Epidermal melanocyte (primary cell): ENCODE data around the gene PARM1.

Experiments used
- DNase-seq: peaks from one replicate; pipeline ENCODE4 v3.0.0; 2011; ENCODE audit warnings: low spot score; ENCODE audit not compliant: insufficient read length

PARM1 gene, protein sequence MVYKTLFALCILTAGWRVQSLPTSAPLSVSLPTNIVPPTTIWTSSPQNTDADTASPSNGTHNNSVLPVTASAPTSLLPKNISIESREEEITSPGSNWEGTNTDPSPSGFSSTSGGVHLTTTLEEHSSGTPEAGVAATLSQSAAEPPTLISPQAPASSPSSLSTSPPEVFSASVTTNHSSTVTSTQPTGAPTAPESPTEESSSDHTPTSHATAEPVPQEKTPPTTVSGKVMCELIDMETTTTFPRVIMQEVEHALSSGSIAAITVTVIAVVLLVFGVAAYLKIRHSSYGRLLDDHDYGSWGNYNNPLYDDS

DNA sequence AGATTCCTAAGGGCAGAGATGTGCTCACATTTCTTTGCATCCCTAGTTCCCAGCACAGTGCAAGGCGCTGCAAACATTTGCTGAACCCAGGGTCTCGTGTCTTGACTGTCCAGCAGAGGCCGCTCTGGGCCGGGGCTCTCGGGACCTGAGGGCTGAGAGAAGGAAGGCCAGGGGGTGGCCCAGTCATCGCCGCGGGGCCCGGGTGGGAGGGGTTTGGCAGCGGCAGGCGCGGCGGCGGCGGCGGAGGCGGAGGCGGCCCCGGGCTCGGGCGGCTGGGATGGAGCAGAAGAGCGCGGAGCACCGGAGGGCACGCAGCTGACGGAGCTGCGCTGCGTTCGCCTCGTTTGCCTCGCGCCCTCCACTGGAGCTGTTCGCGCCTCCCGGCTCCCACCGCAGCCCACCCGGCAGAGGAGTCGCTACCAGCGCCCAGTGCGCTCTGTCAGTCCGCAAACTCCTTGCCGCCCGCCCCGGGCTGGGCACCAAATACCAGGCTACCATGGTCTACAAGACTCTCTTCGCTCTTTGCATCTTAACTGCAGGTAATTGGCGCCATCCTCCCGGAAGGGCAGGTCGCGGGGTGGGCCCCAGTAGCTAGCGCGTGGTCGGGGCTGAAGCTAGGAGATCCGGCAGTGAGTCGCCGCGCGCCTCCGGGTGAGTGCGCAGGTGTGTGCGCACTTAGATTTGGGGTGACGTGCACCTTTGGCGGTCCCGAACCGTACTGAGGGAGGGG is at the start of gene PARM1:
Gene PARM1 (plus strand): TSS at position 285 of the 730 bp plus-strand sequence. CDS start 212 bp downstream, at position 497.
- peak; percentile 46 for DNase-seq

DNA sequence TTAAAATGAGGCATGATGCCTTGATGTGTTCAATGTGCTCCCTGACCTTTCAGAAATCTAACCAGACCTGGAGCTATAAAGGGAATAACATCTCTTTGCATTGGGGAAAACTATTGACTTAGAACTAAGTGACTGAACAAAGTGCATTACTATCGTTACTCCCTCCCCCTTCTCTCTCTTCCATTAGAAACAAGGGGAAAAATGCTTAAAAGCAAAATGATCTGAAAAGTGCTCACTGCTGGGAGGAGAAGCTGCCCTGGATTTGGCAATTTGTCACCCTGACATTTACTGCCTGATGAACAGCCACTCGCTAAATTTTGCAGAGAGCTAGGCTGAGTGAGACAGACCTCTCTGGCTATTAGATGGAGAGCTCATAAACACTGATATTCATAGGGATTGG is 48.6 kb upstream of the PARM1 start:
- DNase-seq, result no peak

DNA sequence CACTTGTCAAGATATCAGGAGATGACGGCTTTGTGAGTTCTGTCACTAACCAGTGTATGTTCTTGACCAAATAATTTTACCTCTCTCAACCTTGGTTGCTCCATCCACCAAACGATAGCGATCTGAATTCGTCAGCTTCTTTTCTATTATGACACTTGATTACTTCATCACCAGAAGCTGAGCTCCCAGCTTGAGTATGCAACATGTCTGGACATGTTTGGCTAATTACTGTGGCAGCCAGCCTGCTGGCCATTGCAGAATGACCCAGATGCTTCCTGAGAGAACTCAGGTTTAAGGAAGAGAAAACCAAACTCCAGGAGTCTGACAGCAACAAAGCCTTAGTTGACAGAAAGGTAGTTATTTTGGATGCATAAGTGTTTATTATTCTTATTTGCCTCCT is 46.4 kb upstream of the PARM1 start:
- DNase-seq, result no peak

DNA sequence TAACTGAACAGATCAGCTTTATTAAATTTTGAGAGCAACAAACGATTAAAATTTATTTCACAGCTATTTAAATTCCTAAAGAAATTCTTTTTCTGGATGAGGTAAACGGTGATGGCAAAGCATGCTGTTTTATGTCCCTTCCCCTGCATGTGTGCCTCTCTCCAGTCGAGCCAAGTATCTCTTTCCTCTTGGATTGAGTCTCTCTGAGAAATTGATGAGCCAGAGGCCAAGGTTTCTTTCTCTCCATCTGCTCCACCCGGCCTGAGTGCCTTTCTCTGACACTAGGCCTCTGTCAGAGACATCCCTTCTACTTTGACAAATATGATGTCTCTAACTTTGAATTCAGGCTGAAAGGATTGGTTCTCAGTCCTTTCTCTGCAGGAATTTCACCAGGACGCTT is 42.6 kb upstream of the PARM1 start:
- no peak for DNase-seq

DNA sequence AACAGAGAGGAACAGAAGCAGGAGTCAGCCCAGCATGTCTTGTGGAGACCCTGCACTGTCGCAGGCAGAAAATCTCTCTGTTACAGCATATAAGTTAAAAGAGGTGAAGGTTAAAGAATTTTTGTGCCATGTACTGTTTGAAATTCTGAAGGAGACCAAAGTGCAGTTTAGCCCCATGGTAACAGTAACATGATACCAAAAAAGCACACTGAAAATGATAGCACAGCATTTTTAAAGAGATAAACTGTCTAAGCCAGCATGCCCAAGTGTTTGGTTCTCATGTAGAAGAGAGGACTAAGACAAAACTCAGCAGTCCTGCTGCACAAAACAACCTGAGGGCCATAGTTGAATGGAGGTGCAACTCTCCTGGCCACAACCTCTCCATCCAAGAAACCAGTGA is 41.9 kb upstream of the PARM1 start:
- DNase-seq, result no peak

DNA sequence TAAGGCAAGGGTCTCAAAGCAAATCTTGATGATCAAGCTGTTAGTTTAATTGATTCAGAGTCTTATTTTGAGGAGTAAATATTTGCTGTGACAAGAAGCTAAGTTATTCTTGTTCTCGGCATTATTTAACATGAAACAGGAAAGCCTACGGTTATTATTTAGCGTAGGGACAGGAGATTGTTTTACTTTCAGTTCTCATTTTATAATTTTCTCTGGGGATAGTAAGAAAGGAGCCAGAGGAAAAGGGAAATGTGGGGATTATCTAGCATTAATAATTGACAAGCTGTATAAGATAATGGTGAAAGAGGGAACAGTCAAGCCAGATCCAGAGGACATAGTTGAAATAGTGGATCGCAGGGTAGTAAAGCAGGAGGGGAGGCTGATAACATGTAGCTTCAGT is 39.7 kb upstream of the PARM1 start:
- DNase-seq, result no peak

DNA sequence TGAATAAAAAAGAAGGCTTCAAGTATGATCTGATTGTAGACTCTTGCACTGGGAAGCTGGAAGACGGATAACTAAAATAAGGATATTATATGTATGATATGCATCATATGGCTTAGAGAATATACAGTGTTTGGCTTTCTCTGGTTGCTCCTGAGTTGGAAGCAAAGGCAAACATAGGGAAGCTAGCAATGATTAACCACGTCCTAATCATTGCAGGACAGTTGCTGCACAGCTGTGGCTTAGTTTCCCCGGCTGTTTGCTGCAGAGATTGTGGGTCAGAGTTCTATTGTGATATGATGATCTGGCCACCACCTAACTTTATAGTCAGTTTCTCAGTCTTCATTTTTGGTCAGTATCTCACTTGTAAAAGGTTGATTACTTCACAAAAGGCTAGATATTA is 36.3 kb upstream of the PARM1 start:
- DNase-seq, result no peak

DNA sequence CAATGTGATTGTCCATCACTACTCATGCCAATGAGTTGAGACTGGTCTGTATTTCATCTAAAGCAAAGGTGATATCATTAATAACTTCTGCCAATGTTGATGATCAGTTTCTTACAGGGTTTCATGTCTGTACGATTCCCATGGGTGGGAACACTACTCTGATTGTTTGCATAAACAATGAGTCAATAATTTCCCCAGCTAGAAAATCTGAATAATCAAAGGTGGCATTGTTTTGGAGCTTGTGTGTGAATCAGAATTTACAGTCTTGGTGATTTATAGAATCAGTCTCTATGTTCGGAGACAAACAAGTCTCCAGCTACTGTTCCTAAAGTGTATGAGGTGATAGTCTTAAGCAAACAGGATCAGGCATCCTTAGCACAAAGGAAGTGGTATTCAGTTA is 35.5 kb upstream of the PARM1 start:
- no peak for DNase-seq

DNA sequence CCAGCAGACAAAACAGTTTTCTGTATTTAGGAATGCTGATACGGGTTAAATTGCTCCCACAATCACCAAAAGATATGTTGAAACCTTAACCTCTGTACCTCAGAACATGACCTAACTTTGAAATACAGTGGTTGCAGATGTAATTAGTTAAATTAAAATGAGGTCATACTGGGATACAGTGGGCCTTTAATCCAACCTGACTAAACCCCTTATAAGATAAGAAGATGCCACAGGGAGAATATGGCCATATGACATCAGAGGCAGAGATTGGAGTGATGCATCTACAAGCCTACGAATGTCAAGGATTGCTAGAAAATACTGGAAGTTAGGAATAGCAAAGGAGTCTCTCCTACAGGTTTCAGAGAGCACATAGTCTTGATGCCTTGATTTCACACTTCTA is 32.1 kb upstream of the PARM1 start:
- DNase-seq, result no peak

DNA sequence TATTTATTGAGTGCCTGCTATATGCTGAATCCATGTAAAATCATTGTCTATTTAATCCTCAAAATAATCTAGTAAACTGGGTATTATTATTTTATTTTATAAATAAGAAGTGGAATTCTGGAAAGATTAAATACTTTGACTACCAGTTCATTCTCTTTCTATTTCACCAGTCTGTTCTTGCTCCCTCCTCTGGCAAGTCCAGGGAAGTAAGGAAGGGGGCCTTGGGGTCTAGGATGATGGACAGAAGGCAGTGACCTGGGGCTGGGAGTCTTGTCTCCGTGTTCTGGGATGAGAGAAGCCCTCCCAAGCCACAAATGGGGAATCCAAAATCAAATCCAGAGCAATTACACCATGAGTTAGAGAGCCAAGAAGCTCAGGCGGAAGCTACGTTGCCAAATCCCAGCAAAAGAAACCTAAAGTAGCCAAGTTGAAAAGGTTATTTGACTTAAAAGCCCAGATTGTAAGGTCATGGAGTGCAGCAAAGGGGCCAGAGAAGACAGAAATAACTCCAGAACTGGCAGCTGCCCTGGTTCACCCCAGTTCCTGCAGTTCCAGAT is 28.3 kb upstream of the PARM1 start:
- DNase-seq, result no peak

DNA sequence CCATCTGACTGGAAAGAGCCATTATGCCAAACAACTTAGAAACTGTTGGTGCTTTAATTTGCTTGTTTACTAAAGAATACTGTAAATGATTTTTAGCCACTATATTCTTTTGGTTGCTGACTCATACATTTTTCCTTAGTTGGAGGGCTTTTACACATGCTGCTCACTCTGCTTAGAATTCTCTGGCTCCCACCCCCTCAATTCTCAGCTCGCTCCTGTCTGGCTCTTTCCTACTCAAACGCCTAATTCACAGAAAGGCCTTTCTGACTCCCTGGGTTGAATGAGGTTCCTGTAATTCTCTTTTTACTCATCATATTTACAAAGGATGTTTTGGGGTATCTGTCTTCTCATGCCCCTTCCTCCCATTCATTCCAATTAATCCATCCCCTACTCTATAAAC is 26.1 kb upstream of the PARM1 start:
- DNase-seq, result no peak

DNA sequence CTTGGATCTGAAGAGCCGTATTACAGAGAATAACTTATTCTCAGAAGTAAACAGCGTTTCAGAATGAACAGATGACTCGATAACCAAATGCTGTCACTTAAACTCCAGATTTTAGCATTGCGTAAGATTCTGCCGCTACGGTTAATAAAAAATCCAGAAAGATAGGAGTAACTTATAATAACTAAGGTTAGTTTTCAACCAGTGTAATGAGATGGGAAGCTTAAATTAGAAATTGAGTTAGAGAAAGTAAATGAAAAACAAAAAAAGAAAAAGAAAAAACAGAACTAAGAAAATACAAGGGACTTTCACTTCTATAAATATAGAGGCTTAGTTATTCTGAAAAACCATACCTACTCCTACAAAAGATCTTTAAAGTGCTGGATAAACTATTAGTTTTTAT is 13.1 kb upstream of the PARM1 start:
- no peak for DNase-seq

DNA sequence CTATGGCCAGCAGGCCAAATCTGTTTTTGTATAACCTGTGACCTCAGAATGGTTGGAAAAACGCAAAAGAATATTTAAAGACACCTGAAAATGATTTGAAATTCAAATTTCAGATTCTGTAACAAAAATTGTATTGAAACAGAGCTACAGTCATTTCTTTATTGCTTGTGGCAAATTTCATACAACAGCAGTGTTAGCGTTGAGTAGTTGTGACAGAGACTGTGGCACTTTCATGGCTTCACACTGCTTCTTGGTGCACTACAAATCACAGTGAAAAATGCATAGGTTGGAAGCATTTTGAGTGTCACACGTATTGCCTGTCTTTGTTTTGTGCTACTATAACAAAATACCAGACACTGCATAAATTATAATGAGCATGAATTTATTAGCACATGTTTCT is 12.2 kb upstream of the PARM1 start:
- no peak for DNase-seq

DNA sequence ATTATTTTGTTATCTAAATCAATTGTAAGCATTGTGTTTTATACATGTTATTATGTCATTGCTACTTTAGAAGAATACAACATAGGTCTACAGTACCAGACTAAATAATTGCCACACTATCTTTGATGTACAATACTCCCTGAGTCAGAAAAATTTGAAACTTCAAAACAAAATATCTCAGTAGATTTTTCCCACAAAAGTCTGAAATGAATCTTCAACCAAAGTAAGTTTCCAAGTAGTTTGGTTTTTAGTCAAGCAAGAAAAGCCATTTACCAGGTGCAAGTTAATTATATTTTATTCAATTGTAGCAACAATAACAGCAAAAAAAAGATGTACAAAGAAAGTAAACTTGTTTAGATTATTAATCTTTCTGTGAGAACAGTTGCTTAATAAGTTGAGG is 11.4 kb upstream of the PARM1 start:
- no peak for DNase-seq

DNA sequence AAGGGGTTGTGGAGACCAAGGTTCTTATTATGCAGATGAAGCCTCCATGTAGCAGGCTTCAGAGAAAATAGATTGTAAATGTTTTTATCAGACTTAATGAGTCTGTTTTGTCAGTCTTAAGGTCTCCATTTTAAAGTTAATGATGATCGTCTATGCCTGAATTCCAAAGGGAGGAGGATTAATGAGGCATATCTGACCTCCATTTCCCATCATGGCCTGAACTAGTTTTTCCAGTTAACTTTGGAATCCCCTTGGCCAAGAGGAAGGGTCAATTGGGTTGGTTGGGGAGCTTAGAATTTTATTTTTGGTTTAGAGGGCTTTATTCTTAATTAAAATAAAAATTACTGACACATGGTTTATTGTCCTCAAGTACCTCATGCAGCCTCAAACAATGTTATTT is 6.9 kb upstream of the PARM1 start:
- DNase-seq, result no peak

DNA sequence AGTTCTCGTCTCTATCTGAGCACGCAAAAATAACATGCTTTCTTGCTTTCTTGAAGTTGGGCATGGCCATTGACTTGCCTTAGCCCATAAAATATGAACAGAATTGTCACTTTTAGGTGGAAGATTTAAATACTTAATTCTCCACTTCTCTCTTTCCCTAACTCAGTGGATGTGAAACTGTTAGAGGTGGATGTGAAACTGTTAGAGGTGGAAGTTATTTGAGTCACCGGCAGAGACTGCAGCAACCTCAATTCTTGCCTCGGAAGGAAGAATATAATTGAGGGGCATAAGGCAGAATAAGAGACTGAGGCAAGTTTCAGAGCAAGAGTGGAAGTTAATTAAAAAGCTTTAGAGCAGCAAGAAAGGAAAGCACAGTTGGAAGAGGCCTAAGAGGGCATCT is 2.8 kb upstream of the PARM1 start:
- DNase-seq, result no peak

DNA sequence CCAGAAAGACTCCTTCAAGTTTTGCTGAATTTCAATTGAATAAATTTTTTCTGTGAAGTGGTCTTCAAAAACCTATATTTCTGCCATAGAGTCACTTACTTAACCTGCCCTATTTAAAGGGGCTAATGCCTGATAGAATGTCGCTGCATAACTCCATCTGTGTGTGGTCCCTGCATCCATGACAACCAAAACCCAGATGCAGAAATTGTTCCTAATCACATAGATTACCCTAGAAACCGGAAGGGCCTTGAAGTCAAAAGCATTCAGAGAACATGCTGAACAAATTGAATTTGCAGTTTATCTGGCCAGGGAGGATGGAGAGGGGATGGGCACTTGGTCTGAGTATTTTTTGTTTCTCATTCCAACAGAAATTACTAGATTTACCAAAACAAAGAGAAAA is 1.5 kb upstream of the PARM1 start:
- DNase-seq, result no peak

DNA sequence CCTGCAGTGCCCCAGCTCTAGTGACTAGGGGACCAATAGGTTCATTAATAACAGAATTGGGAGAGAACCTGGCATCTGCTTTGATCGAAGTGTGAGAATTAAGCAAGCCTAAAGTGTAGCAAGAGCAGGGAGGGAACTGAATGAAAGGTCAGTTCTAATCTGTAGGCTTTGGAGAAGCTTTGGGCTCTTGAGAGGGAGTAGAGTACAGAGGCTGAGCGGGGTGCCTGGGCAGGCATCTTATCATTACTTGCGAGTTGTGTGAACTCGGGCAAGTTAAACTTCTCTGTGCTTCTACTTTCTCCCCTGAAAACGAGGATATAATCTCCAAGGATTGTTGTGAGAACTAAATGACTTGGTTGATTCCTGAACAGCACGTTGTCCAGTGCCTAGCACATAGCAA is 906 bp upstream of the PARM1 start:
- no peak for DNase-seq

DNA sequence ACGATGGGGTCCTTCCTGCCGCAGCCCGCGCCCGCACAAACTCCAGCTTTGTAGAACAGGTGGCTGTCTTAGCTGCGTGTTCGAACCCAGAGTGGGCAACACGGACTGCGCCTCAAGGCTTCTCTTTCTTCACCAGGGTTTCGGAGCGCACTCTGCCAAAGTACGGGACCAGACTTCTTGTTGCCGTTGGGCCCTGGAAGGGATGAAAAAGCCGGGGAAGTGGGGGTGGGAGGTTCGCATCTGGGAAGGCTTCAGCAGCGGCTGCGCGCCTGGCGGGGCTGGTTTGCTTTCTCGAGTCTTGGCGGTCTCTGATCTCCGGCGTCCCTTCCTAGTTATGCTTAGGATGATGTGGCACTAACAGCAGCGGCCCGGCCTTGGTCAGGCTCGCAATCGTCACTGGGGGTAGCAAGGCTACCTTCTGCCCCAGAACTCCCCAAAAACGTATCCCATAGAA is 673 bp downstream of the PARM1 start:
- DNase-seq, result no peak

DNA sequence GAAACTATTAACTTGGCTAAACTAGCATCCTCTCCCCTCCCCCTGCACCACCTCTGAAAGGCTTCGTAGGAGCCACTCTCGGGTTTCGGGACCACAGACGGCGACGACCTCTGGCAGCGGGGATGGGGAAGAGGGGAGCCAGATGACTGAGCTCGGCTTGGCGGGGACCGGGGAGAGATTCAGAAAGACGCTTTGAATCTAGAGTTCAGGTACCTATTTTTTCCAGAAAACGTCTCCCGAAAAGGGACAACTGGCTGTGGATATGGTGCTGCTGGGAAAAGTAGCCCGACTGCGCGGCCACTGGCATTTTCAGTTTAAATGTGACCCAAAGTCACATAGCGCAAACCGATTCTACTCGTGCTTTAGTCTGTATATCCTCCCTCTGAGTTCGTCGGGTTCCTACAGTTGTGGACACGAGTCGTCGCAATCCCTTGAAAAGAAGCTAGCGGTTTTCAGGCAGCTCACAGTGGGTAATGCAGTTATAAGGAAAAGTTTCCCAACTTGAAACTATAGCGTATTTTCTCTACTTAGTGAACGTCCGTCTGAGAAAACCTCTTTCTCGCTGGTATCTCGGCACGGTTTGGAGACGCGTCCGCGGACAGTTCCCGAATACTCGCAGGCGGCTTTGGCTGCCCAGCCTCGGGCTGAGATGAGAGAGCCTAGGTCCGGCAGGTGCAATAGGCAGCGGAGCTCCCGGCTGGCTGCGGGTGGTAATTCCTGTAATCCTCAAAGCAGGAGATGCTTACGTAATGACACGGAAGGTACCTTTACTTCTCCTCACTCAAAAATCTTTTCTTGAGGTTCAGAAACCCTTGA is 1.3 kb downstream of the PARM1 start:
- DNase-seq, result no peak

DNA sequence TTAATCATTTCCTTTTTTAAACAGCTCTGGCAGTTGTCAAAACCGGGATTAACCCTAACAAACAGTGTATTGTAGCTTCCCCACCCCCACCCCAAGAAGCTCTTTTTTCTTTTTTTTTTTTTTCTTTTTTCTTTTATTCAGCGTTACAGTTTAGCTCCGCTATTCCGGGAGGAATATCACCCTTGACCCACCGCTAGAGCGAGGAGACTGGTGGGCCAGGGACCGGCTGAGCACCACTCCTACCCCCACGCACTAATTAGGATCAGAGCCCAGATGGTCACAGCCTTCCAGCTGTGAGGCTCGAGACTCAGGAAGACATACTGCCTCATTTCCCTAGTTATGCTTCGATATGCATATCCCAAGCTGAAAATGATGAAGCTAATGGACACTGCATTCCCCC is 2.0 kb downstream of the PARM1 start:
- DNase-seq, result no peak

DNA sequence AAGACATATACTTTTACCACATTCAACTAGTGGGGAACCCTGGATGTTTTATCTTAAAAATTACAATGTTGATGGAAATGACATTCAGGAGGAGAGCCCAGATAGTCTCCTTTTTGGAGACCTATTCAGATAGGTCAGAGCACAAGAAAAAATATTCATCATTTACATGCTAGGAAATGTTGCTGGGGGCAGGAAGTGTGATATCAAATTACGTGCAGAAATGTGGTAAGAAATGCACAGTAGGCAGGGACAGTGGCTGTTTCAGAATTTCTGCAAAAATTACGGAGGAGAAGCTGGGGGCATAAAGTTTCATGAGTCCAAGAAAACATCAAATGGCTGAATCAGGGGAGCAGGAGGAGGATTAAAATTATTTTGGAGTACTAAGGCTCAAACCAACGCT is 8.2 kb downstream of the PARM1 start:
- DNase-seq, result no peak
